Suprapubic skin (tissue), 4 donors: Measurements from ENCODE around the gene LRCOL1.

Experiments used
- CTCF ChIP-seq, 2 donors: fragments of 200-600 bp in 1 of 2; fragments of 450-650 bp in 1 of 2; sonication (generic) in 1 of 2; IDR thresholded peaks; one replicate each; pipeline ENCODE4 v1.5.1; 2016 to 2019; ENCODE audit warnings: antibody characterized with exemption in 2 of 2, mild to moderate bottlenecking in 1 of 2, moderate library complexity in 1 of 2
- POLR2A ChIP-seq, 2 donors: fragments of 450-650 bp; IDR thresholded peaks; one replicate each; pipeline ENCODE4 v1.6.1; 2017; ENCODE audit warnings: antibody characterized with exemption in 2 of 2, mild to moderate bottlenecking in 2 of 2, moderate library complexity in 2 of 2
- POLR2AphosphoS5 ChIP-seq, 3 donors: sonication (generic); formaldehyde crosslinking; IDR thresholded peaks; one replicate each; pipeline ENCODE4 v1.6.1; 2017; ENCODE audit warnings: antibody characterized with exemption in 3 of 3

DNA sequence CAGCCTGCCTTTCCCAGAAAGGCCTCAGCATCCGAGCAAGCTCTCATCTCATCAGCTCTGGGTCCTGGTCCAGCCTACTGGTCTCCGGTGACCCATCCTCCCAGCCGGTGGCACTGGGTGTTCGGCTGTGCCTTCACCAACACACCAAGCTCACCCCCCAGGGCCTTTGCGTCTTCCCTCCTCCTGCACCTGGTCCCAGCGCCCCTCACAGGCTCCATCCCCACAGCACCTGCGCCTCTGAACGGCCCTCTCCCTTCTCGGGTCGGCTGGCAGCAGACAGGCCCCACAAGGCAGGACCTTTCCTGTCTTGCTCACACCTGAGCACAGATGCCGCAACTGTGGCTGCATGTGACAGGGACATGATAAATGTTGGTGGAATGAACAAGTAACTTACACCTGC lies 21.3 kb upstream of the LRCOL1 start:
- no peak for TF ChIP-seq CTCF (IDR thresholded peaks at IDR 0.05)
- no peak for TF ChIP-seq POLR2AphosphoS5 (IDR thresholded peaks at IDR 0.05)
- TF ChIP-seq POLR2A (IDR thresholded peaks at IDR 0.05): no peak
